H9 (cell line): ENCODE results near the gene APOB. TPM values are rescaled to one million over a fixed set of nuclear protein-coding genes. Genes with fewer than 3 reads are reported as not detected.

Experiments
- DNase-seq: peaks from one replicate; pipeline ENCODE4 v3.0.0-alpha.2; 2017
- H2AFZ ChIP-seq: one replicate; pipeline ENCODE4 v1.6.1; 2013; ENCODE audit warnings: mild to moderate bottlenecking, low read length, control low read depth, moderate library complexity
- H2AK5ac ChIP-seq: 2 replicates; pipeline ENCODE4 v1.6.1; 2013; ENCODE audit warnings: low read length, control low read depth, mixed read lengths; ENCODE audit not compliant: insufficient read length
- H2BK120ac ChIP-seq: one replicate; pipeline ENCODE4 v1.6.1; 2013; ENCODE audit warnings: low read depth, mild to moderate bottlenecking, low read length, control low read depth, inconsistent platforms; ENCODE audit not compliant: poor library complexity, severe bottlenecking
- H2BK12ac ChIP-seq: 2 replicates; pipeline ENCODE4 v1.6.1; 2013; ENCODE audit warnings: low read length, control low read depth, mixed read lengths, low read depth; ENCODE audit not compliant: insufficient read length
- H2BK15ac ChIP-seq: 2 replicates; pipeline ENCODE4 v1.6.1; 2013; ENCODE audit warnings: low read depth, low read length, control low read depth
- H2BK20ac ChIP-seq: one replicate; pipeline ENCODE4 v1.6.1; 2013; ENCODE audit warnings: low read depth, mild to moderate bottlenecking, low read length, control low read depth, inconsistent platforms; ENCODE audit not compliant: poor library complexity, severe bottlenecking
- H2BK5ac ChIP-seq: 2 replicates; pipeline ENCODE4 v1.6.1; 2013; ENCODE audit warnings: low read length, control low read depth, mixed read lengths; ENCODE audit not compliant: insufficient read length
- H3K14ac ChIP-seq: 2 replicates; pipeline ENCODE4 v1.6.1; 2013; ENCODE audit warnings: low read length, control low read depth; ENCODE audit not compliant: insufficient read depth
- H3K18ac ChIP-seq: 2 replicates; pipeline ENCODE4 v1.6.1; 2013; ENCODE audit warnings: low read depth, mild to moderate bottlenecking, mixed read lengths, low read length, control low read depth; ENCODE audit not compliant: insufficient read length
- H3K23ac ChIP-seq: 2 replicates; pipeline ENCODE4 v1.6.1; 2013; ENCODE audit warnings: low read length, control low read depth, mixed read lengths, low read depth; ENCODE audit not compliant: insufficient read length
- H3K23me2 ChIP-seq: 2 replicates; pipeline ENCODE4 v1.6.1; 2013; ENCODE audit warnings: low read depth, mild to moderate bottlenecking, mixed read lengths, low read length, control low read depth; ENCODE audit not compliant: insufficient read length, poor library complexity, severe bottlenecking
- H3K27ac ChIP-seq: 2 replicates; pipeline ENCODE4 v1.5.1; 2013; ENCODE audit warnings: low read length, control low read depth, mixed read lengths, low read depth; ENCODE audit not compliant: insufficient read length
- H3K27me3 ChIP-seq: 2 replicates; pipeline ENCODE4 v1.6.1; 2013; ENCODE audit warnings: low read length, control low read depth, inconsistent platforms; ENCODE audit not compliant: insufficient read depth
- H3K4ac ChIP-seq: 2 replicates; pipeline ENCODE4 v1.6.1; 2013; ENCODE audit warnings: low read depth, mild to moderate bottlenecking, control low read depth, inconsistent platforms, low read length, moderate library complexity
- H3K4me1 ChIP-seq: 2 replicates; pipeline ENCODE4 v1.6.1; 2013; ENCODE audit warnings: low read length, control low read depth, inconsistent platforms; ENCODE audit not compliant: insufficient read depth
- H3K4me2 ChIP-seq: 2 replicates; pipeline ENCODE4 v1.6.1; 2013; ENCODE audit warnings: low read length, control low read depth, mixed read lengths; ENCODE audit not compliant: insufficient read length, insufficient read depth
- H3K56ac ChIP-seq: 2 replicates; pipeline ENCODE4 v1.6.1; 2013; ENCODE audit warnings: low read depth, mild to moderate bottlenecking, mixed read lengths, low read length, control low read depth; ENCODE audit not compliant: insufficient read length
- H3K79me1 ChIP-seq: 2 replicates; pipeline ENCODE4 v1.6.1; 2013; ENCODE audit warnings: low read depth, mild to moderate bottlenecking, moderate library complexity, low read length, control low read depth, inconsistent platforms; ENCODE audit not compliant: insufficient read depth, poor library complexity, severe bottlenecking
- H3K79me2 ChIP-seq: 2 replicates; pipeline ENCODE4 v1.6.1; 2013; ENCODE audit warnings: low read length, control low read depth, inconsistent platforms; ENCODE audit not compliant: insufficient read depth
- H3K9ac ChIP-seq: 2 replicates; pipeline ENCODE4 v1.6.1; 2013; ENCODE audit warnings: low read length, control low read depth, mixed read lengths; ENCODE audit not compliant: insufficient read length; ENCODE audit errors: extremely low read depth
- H3K9me3 ChIP-seq: one replicate; pipeline ENCODE4 v1.6.1; 2013; ENCODE audit warnings: low read depth, low read length, inconsistent platforms; ENCODE audit not compliant: control insufficient read depth
- H3T11ph ChIP-seq: one replicate; pipeline ENCODE4 v1.6.1; 2013; ENCODE audit warnings: mild to moderate bottlenecking, low read length, control low read depth, inconsistent platforms
- H4K20me1 ChIP-seq: one replicate; pipeline ENCODE4 v1.6.1; 2013; ENCODE audit not compliant: control insufficient read depth, insufficient read length, insufficient read depth
- H4K5ac ChIP-seq: 2 replicates; pipeline ENCODE4 v1.6.1; 2013; ENCODE audit warnings: low read depth, mild to moderate bottlenecking, mixed read lengths, low read length, control low read depth; ENCODE audit not compliant: insufficient read length
- H4K8ac ChIP-seq: replicated peaks from 2 replicates; pipeline ENCODE4 v1.6.1; 2013; ENCODE audit warnings: low read length, control low read depth, mixed read lengths, low read depth; ENCODE audit not compliant: insufficient read length
- H4K91ac ChIP-seq: 2 replicates; pipeline ENCODE4 v1.6.1; 2013; ENCODE audit warnings: low read depth, mild to moderate bottlenecking, moderate library complexity, mixed read lengths, low read length, control low read depth; ENCODE audit not compliant: insufficient read length
- H3K27ac Mint-ChIP-seq, 3 experiments: 2 replicates in 2 of 3; 3 replicates in 1 of 3; pipeline ENCODE4 v1.8.0; 2020 to 2021; ENCODE audit warnings: mixed read lengths in 3 of 3, mild to moderate bottlenecking in 1 of 3, moderate library complexity in 1 of 3
- H3K27me3 Mint-ChIP-seq: 2 replicates; pipeline ENCODE4 v1.8.0; 2021; ENCODE audit warnings: low read depth, mild to moderate bottlenecking, moderate library complexity, mixed read lengths
- H3K36me3 Mint-ChIP-seq, 3 experiments: 2 replicates in 2 of 3; 3 replicates in 1 of 3; pipeline ENCODE4 v1.8.0; 2020 to 2021; ENCODE audit warnings: low read depth in 3 of 3, mixed read lengths in 3 of 3; ENCODE audit not compliant: insufficient read depth in 1 of 3
- H3K4me1 Mint-ChIP-seq, 2 experiments: 2 replicates each; pipeline ENCODE4 v1.8.0; 2020; ENCODE audit warnings: mixed read lengths in 2 of 2
- H3K4me3 Mint-ChIP-seq, 2 experiments: 2 replicates in 1 of 2; 3 replicates in 1 of 2; pipeline ENCODE4 v1.8.0; 2020 to 2021; ENCODE audit warnings: mild to moderate bottlenecking in 2 of 2, mixed read lengths in 2 of 2, moderate library complexity in 1 of 2
- H3K9me3 Mint-ChIP-seq, 2 experiments: 2 replicates in 1 of 2; 3 replicates in 1 of 2; pipeline ENCODE4 v1.8.0; 2020; ENCODE audit warnings: mild to moderate bottlenecking in 2 of 2, mixed read lengths in 2 of 2, moderate library complexity in 1 of 2
- WGBS: extraction: QIAGEN DNeasy Blood & Tissue Kit; methylation state at CpG from one replicate; pipeline ENCODE4 v1.1.7; 2013; ENCODE audit warnings: missing lambda C conversion rate, low lambda C conversion rate, mixed read lengths; ENCODE audit not compliant: insufficient read length; ENCODE audit errors: extremely low coverage; 5-methylcytosine and 5-hydroxymethylcytosine counted together
- total RNA-seq: library from RNA; stranded (reverse); gene quantifications from 2 replicates; pipeline ENCODE4 v1.2.1, GENCODE V29; 2021
- TF ChIP-seq, protein P1 (sequence below): fragments of 200-600 bp; sonication (generic); conservative IDR thresholded peaks from 3 replicates; pipeline ENCODE4 v1.8.0; 2021; ENCODE audit warnings: antibody characterized with exemption, mild to moderate bottlenecking

The APOB gene
- total RNA-seq, 1 experiment from 2014 or later: 0.26 TPM

DNA sequence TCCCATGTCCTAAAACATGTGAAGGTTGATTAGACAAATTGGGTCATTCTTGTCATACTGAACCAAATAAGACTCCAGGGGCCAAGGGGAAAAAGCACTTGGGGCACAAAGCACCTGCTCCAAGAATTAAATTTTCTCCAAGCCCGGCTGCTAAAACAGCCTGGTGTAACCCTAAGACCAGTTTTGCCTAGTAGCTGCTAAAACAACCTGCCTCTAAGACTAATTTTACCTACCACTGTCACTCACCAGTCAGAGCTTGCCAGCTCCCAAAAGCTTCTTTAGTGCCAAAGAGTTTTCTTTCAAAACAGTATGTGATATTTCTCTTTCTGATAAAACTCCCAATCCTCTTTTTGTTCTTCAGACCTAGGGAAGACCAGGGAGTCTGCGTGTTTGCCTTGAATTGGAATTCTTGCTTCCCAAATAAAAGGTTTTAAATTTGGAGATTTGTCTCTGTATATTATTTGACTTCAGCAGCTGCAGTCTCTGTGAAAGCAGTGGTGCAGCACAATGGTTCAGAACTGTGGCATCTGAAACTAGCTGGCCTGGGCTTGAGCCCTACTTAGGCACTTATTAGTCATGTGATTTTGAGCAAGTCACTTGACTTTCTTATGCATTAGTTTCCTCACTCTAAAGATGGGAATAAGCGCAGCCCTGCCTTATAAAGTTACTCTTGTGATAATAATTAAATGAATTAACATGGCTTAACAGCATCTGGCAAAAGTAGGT lies 16.2 kb upstream of the APOB start:
- no peaks in the 10 kb centered on the region for H4K20me1 ChIP-seq
- H2AK5ac ChIP-seq: no peak overlapping the region
- H3K14ac ChIP-seq: no peak overlapping the region
- TF ChIP-seq, protein P1, sequence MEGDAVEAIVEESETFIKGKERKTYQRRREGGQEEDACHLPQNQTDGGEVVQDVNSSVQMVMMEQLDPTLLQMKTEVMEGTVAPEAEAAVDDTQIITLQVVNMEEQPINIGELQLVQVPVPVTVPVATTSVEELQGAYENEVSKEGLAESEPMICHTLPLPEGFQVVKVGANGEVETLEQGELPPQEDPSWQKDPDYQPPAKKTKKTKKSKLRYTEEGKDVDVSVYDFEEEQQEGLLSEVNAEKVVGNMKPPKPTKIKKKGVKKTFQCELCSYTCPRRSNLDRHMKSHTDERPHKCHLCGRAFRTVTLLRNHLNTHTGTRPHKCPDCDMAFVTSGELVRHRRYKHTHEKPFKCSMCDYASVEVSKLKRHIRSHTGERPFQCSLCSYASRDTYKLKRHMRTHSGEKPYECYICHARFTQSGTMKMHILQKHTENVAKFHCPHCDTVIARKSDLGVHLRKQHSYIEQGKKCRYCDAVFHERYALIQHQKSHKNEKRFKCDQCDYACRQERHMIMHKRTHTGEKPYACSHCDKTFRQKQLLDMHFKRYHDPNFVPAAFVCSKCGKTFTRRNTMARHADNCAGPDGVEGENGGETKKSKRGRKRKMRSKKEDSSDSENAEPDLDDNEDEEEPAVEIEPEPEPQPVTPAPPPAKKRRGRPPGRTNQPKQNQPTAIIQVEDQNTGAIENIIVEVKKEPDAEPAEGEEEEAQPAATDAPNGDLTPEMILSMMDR: no peak
- H3K56ac ChIP-seq: no peak overlapping the region
- H3T11ph ChIP-seq: no peak overlapping the region
- no peak overlapping the region for H2BK5ac ChIP-seq
- Mint-ChIP-seq H3K4me1 (0 out of 4 replicates have a peak, but pooled peaks cover 0 to 2% of the 10 kb centered on the region in 2 experiments), H3K36me3 (no peaks in the 10 kb centered on the region), H3K27ac (no peak overlapping the region), H3K9me3 (no peaks in the 10 kb centered on the region), H3K27me3 (no peaks in the 10 kb centered on the region; the same call in 1 of the 2 replicates), H3K4me3 (no peak overlapping the region)
- no peak overlapping the region for H3K27ac ChIP-seq
- H2BK15ac ChIP-seq: no peak overlapping the region
- H3K4me1 ChIP-seq: no peaks in the 10 kb centered on the region
- H4K8ac ChIP-seq: no peak overlapping the region
- no peaks in the 10 kb centered on the region for H3K79me2 ChIP-seq
- WGBS: no CpG with 5 or more reads among the region's 3 CpGs
- no peak overlapping the region for H2AFZ ChIP-seq
- H3K4me2 ChIP-seq: no peak overlapping the region
- H3K23me2 ChIP-seq: no peaks in the 10 kb centered on the region
- H3K23ac ChIP-seq: no peak overlapping the region
- no peak overlapping the region for H3K18ac ChIP-seq
- no peaks in the 10 kb centered on the region for H3K27me3 ChIP-seq
- H2BK120ac ChIP-seq: no peak overlapping the region
- no peak overlapping the region for H3K4ac ChIP-seq
- H2BK20ac ChIP-seq: no peak overlapping the region
- H3K9ac ChIP-seq: no peak overlapping the region
- no peak overlapping the region for H4K5ac ChIP-seq
- H3K79me1 ChIP-seq: no peaks in the 10 kb centered on the region
- H2BK12ac ChIP-seq: no peak overlapping the region
- DNase-seq: no peak
- no peak overlapping the region for H4K91ac ChIP-seq
- no peaks in the 10 kb centered on the region for H3K9me3 ChIP-seq
